H1 (cell line): ENCODE data around the gene ETV2. TPM values are rescaled to one million over a fixed set of nuclear protein-coding genes. Genes with fewer than 3 reads are reported as not detected.

Experiments
- GABPA ChIP-seq: IDR thresholded peaks from 2 replicates; pipeline ENCODE4 v1.6.1; 2011; ENCODE audit warnings: mild to moderate bottlenecking, low read length, moderate library complexity, borderline replicate concordance; ENCODE audit not compliant: insufficient read depth
- SIN3A ChIP-seq, 2 experiments: IDR thresholded peaks in 1 of 2; conservative IDR thresholded peaks in 1 of 2; 2 replicates each; pipeline ENCODE4 v1.6.1; 2011 to 2012; ENCODE audit warnings: low read length in 2 of 2, improper control_type of control experiment in 1 of 2, low read depth in 1 of 2, mild to moderate bottlenecking in 1 of 2
- SP1 ChIP-seq: IDR thresholded peaks from 2 replicates; pipeline ENCODE4 v1.6.1; 2011; ENCODE audit warnings: low read depth, low read length
- polyA plus RNA-seq, 7 experiments: library from polyadenylated mRNA; depleted of rRNA in 3 of 7; stranded (reverse) in 5 of 7; unstranded in 2 of 7; fragments of >200 nt in 5 of 7; fragments of 200-250 nt in 2 of 7; gene quantifications; 1 replicate in 5 of 7; 2 replicates in 1 of 7; 4 replicates in 1 of 7; pipeline versions ENCODE4 v1.2.1 to v1.2.3, GENCODE V29; 2011 to 2013; ENCODE audit warnings: missing spikeins in 2 of 7, mixed read lengths in 2 of 7
- total RNA-seq: library from RNA; stranded (reverse); fragmentation: NEBNext Ultra II Directional; extraction: Animal tissue kit (Norgen Biotek cat#: 25700); gene quantifications from 2 replicates; pipeline ENCODE4 v1.2.1, GENCODE V29; 2021

The ETV2 gene
- total and polyA plus RNA-seq, 2 of the 8 experiments (the other 6 are each of a cell fraction or from before 2014, with no cell fraction given): 0.88 to 1.3 TPM

- TF ChIP-seq SP1: no peak
- no peak for TF ChIP-seq GABPA
- no peak for TF ChIP-seq SIN3A (conservative IDR thresholded peaks at IDR 0.05 in 1 of 2, IDR thresholded peaks at IDR 0.05 in 1 of 2; ENCODE audit: low read depth in 1 of 2, low read length in 2 of 2)
Observed at GRCh38 chr19:35645680-35646511, 4.4 kb downstream of the ETV2 start (continued).
